GM19455 (cell line): ENCODE data around the gene LRRFIP1.

Experiments used
- ATAC-seq: cut with Tn5 transposase; IDR thresholded peaks from one replicate; pipeline ENCODE4 v1.9.1; 2021; ENCODE audit not compliant: unreplicated experiment

The LRRFIP1 gene

GRCh38 chr2:237616734-237617586 is 10.4 kb upstream of the LRRFIP1 start:
- ATAC-seq: no peak

- no peak for ATAC-seq
Measured at GRCh38 chr2:237617587-237617982, 9.8 kb upstream of the LRRFIP1 start.

GRCh38 chr2:237618449-237618848 is 8.9 kb upstream of the LRRFIP1 start:
- no peak for ATAC-seq

GRCh38 chr2:237623428-237624403 is 3.7 kb upstream of the LRRFIP1 start:
- ATAC-seq: no peak

GRCh38 chr2:237624565-237624964 is 2.8 kb upstream of the LRRFIP1 start:
- no peak for ATAC-seq

GRCh38 chr2:237625216-237625705 is 2.1 kb upstream of the LRRFIP1 start:
- ATAC-seq: no peak

- no peak for ATAC-seq
Measured at GRCh38 chr2:237625777-237626176, 1.6 kb upstream of the LRRFIP1 start.

- no peak for ATAC-seq
Measured at GRCh38 chr2:237626813-237627440, 460 bp upstream of the LRRFIP1 start.

GRCh38 chr2:237628247-237629187 is 1.1 kb downstream of the LRRFIP1 start:
- no peak for ATAC-seq

- no peak for ATAC-seq
Measured at GRCh38 chr2:237629188-237629534, 1.8 kb downstream of the LRRFIP1 start.

GRCh38 chr2:237629739-237630138 is 2.4 kb downstream of the LRRFIP1 start:
- ATAC-seq: no peak

- ATAC-seq: no peak
Measured at GRCh38 chr2:237630216-237631000, 3.0 kb downstream of the LRRFIP1 start.

- ATAC-seq: no peak
Measured at GRCh38 chr2:237631007-237631785, 3.8 kb downstream of the LRRFIP1 start.

GRCh38 chr2:237631801-237632585 is 4.6 kb downstream of the LRRFIP1 start:
- ATAC-seq: no peak

GRCh38 chr2:237633061-237633561 is 5.7 kb downstream of the LRRFIP1 start:
- ATAC-seq: no peak

- no peak for ATAC-seq
Measured at GRCh38 chr2:237636578-237636977, 9.2 kb downstream of the LRRFIP1 start.

- ATAC-seq: no peak
Measured at GRCh38 chr2:237637429-237638135, 10.2 kb downstream of the LRRFIP1 start.
